Heart right ventricle (tissue), 16 donors: Measurements from ENCODE around the gene DGAT2. TPM values are rescaled to one million over a fixed set of nuclear protein-coding genes. Genes with fewer than 3 reads are reported as not detected.
A peak's percentile ranks its signal among the peaks of the same experiment; 100 is the strongest.

Experiments used
- ATAC-seq, 8 donors: fragments of 200-7000 bp; cut with Tn5 transposase; one replicate each; pipeline ENCODE4 v1.9.1; 2020; ENCODE audit warnings: mild to moderate bottlenecking in 8 of 8, moderate library complexity in 8 of 8, moderate number of reproducible peaks in 1 of 8
- DNase-seq, 2 donors: peaks; one replicate each; pipeline ENCODE4 v3.0.0-alpha.2; 2020
- H3K27ac ChIP-seq, 10 donors: fragments of 200-600 bp; sonication (generic) in 2 of 10; one replicate each; pipeline versions ENCODE4 v1.5.0 to v1.8.0; 2020 to 2022; ENCODE audit warnings: mild to moderate bottlenecking in 3 of 10
- H3K27me3 ChIP-seq, 7 donors: fragments of 200-600 bp; one replicate each; pipeline ENCODE4 v1.8.0; 2021 to 2022; ENCODE audit warnings: mild to moderate bottlenecking in 2 of 7
- H3K36me3 ChIP-seq, 9 donors: fragments of 200-600 bp; sonication (generic) in 1 of 9; one replicate each; pipeline versions ENCODE4 v1.5.0 to v1.8.0; 2020 to 2022; ENCODE audit warnings: mild to moderate bottlenecking in 2 of 9
- H3K4me1 ChIP-seq, 9 donors: fragments of 200-600 bp; sonication (generic) in 1 of 9; one replicate each; pipeline versions ENCODE4 v1.5.0 to v1.8.0; 2020 to 2022; ENCODE audit warnings: mild to moderate bottlenecking in 4 of 9
- H3K4me3 ChIP-seq, 10 donors: fragments of 200-600 bp; sonication (generic) in 2 of 10; one replicate each; pipeline versions ENCODE4 v1.5.0 to v1.8.0; 2020 to 2022; ENCODE audit warnings: mild to moderate bottlenecking in 7 of 10, moderate library complexity in 2 of 10
- H3K9me3 ChIP-seq, 11 donors: fragments of 200-600 bp in 10 of 11; sonication (generic) in 2 of 11; one replicate each; pipeline versions ENCODE4 v1.5.0 to v1.8.0; 2013 to 2022; ENCODE audit warnings: mild to moderate bottlenecking in 2 of 11, control low read depth in 1 of 11, moderate library complexity in 1 of 11
- CTCF ChIP-seq, 9 donors: fragments of 200-600 bp; sonication (generic) in 2 of 9; IDR thresholded peaks; one replicate each; pipeline versions ENCODE4 v1.5.0 to v1.8.0; 2021 to 2022; ENCODE audit warnings: antibody characterized with exemption in 9 of 9, mild to moderate bottlenecking in 5 of 9, moderate library complexity in 1 of 9
- WGBS, 2 donors: extraction: QIAGEN DNeasy Blood & Tissue Kit; methylation state at CpG; one replicate each; pipeline ENCODE4 v1.1.7; 2013; ENCODE audit warnings: inconsistent platforms in 1 of 2; 5-methylcytosine and 5-hydroxymethylcytosine counted together
- intact Hi-C, 10 donors: fragments of 100-400 bp; cut with DNase I; formaldehyde crosslinking; loops; one replicate each; pipeline versions ENCODE4 v1.11.1 to v1.14.2; 2022
- polyA plus RNA-seq, 2 donors: library from polyadenylated mRNA; stranded (reverse); fragments of 200-250 nt; gene quantifications; one replicate each; pipeline ENCODE4 v1.2.3, GENCODE V29; 2013
- total RNA-seq, 10 donors: library from RNA; stranded (reverse); fragmentation: NEBNext Ultra II Directional in 3 of 10; extraction: Animal tissue kit (Norgen Biotek cat#: 25700) in 3 of 10; gene quantifications; one replicate each; pipeline versions ENCODE4 v1.2.1 to v1.2.4, GENCODE V29; 2021 to 2023
- donor health status: Arrhythmogenic right ventricular cardiomyopathy.
- donor health status: ischemic (EF 13 %, LVEDD 7.1; RV severe dilation, severe dysfunction).
- donor health status: healthy with polysubstance abuse.
- donor health status: DM: no; HTN: yes; CAD: no.
- donor health status: DM: no; HTN: no; CAD: no.
- donor health status: ischemic (EF 25% LVEDD 6.9; RV normal size, moderate dysfunction).
- donor health status: ischemic (EF 25% LVEDD 5.7; RV mildly dilated, moderate dysfunction).
- donor health status: healthy.
- donor health status: DM: yes; HTN: yes; CAD: no.
- donor health status: Ischemic cardiomyopathy.
- donor health status: ischemic (EF 35%, LVEDD 5.7; RV mildly dilated, moderate dysfunction).
- donor health status: nonischemic (EF 11% LVEDD 7.7; RV severe dilation, severe dysfunction).
- donor health status: DM: yes; HTN: yes; CAD: no.
- donor health status: PGD.
- donor health status: ischemic (EF 29% LVEDD 5.4; RV normal size, mild dysfunction).
- donor health status: nonischemic (EF 23%, LVEDD 6.1; RV moderate dilation, normal function).

The DGAT2 gene
- total and polyA plus RNA-seq, 12 donors = 6.2 to 24.4 (median 10.6) TPM

GRCh38 chr11:75850787-75851186 is 82.2 kb downstream of the DGAT2 start:
- H3K4me3 ChIP-seq = no peak overlapping the region
- WGBS, 2 donors = 7 to 16% methylated on average over 3 of the region's 3 CpGs
- TF ChIP-seq CTCF (IDR thresholded peaks at IDR 0.05) = no peak
- ATAC-seq (peak in 5 of 8 donors; percentile 28 to 79 (median 73)), DNase-seq (no peak)
- peaks cover 9 to 29% (median 21%) of the 10 kb centered on the region in 9 donors for H3K4me1 ChIP-seq
- peak overlapping the region in 9 of 10 donors; percentile 0 to 73 (median 60) for H3K27ac ChIP-seq
- intact Hi-C loops = no loop called here
- no peaks in the 10 kb centered on the region for H3K27me3 ChIP-seq
- peaks cover 0 to 32% (median 0%) of the 10 kb centered on the region in 9 donors for H3K36me3 ChIP-seq
- H3K9me3 ChIP-seq = no peaks in the 10 kb centered on the region

Other genes with a start within 250 kb of the DGAT2 start
- 1 to 10 TPM; 3.3 to 8.0 (median 4.1) TPM for gene GDPD5, start 242.8 kb upstream of the DGAT2 start, total RNA-seq
- 10 to 100 TPM in 1 of 2 donors, 1 to 10 TPM in 1; 3.6 to 10.3 TPM for gene GDPD5, start 242.8 kb upstream of the DGAT2 start, polyA plus RNA-seq
- 100 to 1,000 TPM in 1 of 10 donors, 10 to 100 TPM in 9; 31.8 to 130 (median 53.2) TPM for gene SERPINH1, start 206.5 kb upstream of the DGAT2 start, total RNA-seq
- gene SERPINH1, start 206.5 kb upstream of the DGAT2 start, polyA plus RNA-seq = 100 to 1,000 TPM in 1 of 2 donors, 10 to 100 TPM in 1; 43.4 to 218 TPM
- 1 to 10 TPM; 1.9 to 9.1 (median 6.1) TPM for gene MAP6, start 99.7 kb upstream of the DGAT2 start, total RNA-seq
- gene MAP6, start 99.7 kb upstream of the DGAT2 start, polyA plus RNA-seq = 1 to 10 TPM; 1.2 to 1.7 TPM
- gene MOGAT2, start 50.9 kb upstream of the DGAT2 start, total RNA-seq = under 1 TPM in 4 of 10 donors, not detected in 6; 0.13 to 0.35 (median 0.20) TPM
- gene MOGAT2, start 50.9 kb upstream of the DGAT2 start, polyA plus RNA-seq = not detected
- 10 to 100 TPM; 12.2 to 18.3 (median 14.7) TPM for gene UVRAG, start 46.4 kb downstream of the DGAT2 start, total RNA-seq
- gene UVRAG, start 46.4 kb downstream of the DGAT2 start, polyA plus RNA-seq = 1 to 10 TPM; 5.0 to 7.8 TPM